GM12891 (cell line): ENCODE data around the gene PGLYRP2.

Experiments
- POLR2A ChIP-seq: IDR thresholded peaks from 2 replicates; pipeline ENCODE4 v1.6.1; 2011; ENCODE audit warnings: low read depth, low read length, control low read depth
- POLR2AphosphoS5 ChIP-seq: IDR thresholded peaks from 2 replicates; pipeline ENCODE4 v1.6.1; 2011; ENCODE audit warnings: low read depth, low read length, control low read depth
- TAF1 ChIP-seq: IDR thresholded peaks from 2 replicates; pipeline ENCODE4 v1.6.1; 2011; ENCODE audit warnings: low read depth, low read length, control low read depth

GRCh38 chr19:15502264-15502663, 23.0 kb upstream of the PGLYRP2 start:
- TF ChIP-seq TAF1 (no peak), POLR2A (no peak), POLR2AphosphoS5 (no peak)
